ENCODE results near the gene KIAA1671. TPM values are rescaled to one million over a fixed set of nuclear protein-coding genes. Genes with fewer than 3 reads are reported as not detected.
"Not testable (repeated sequence)": the region's sequence is repeated elsewhere in the genome, so short reads cannot be mapped to it uniquely, and the experiment has no call there.

KIAA1671 gene
- polyA plus RNA-seq, 1 donor (not counting 4 experiments of a cell fraction or from before 2014, with no cell fraction given): 17.4 TPM

GRCh38 chr22:25236417-25236816 is 283.9 kb downstream of the KIAA1671 start:
- peaks cover 8% of the 10 kb centered on the region for H3K4me1 ChIP-seq (ENCODE audit: control insufficient read depth, extremely low read depth, insufficient read depth, low read length)
- H3K27ac ChIP-seq (ENCODE audit: control insufficient read depth, insufficient read depth, low read length): no peak overlapping the region
- H3K9me1 ChIP-seq (ENCODE audit: control insufficient read depth, extremely low read depth, insufficient read depth, low read length): no peaks in the 10 kb centered on the region
- DNase-seq (ENCODE audit: low read depth, low spot score): no peak
- H3K4me3 ChIP-seq (ENCODE audit: control insufficient read depth in 2 of 3, extremely low read depth in 1 of 3, insufficient read depth in 2 of 3, low read depth in 1 of 3, low read length in 3 of 3): no peak overlapping the region
- peaks cover 5% of the 10 kb centered on the region for H3K27me3 ChIP-seq (ENCODE audit: control insufficient read depth, extremely low read depth, insufficient read depth, low read length)
- no peak overlapping the region for H3K4me2 ChIP-seq (ENCODE audit: control insufficient read depth, extremely low read depth, insufficient read depth, low read depth, low read length)
- no peaks in the 10 kb centered on the region for H3K36me3 ChIP-seq (ENCODE audit: control insufficient read depth in 2 of 2, extremely low read depth in 1 of 2, insufficient read depth in 2 of 2, low read length in 2 of 2)
- no peak overlapping the region for H3K9ac ChIP-seq (ENCODE audit: control insufficient read depth, extremely low read depth, insufficient read depth, low read length)
- H4K20me1 ChIP-seq (ENCODE audit: control insufficient read depth, extremely low read depth, insufficient read depth, low read length): no peaks in the 10 kb centered on the region
- FAIRE-seq: no peak
- dilution Hi-C loops (cut with MboI; ENCODE audit: extremely low pct_ligation_motif_present, low sequenced_read_pairs): no loop called here
- H2AFZ ChIP-seq (ENCODE audit: control insufficient read depth, low read length): no peak overlapping the region
- TF ChIP-seq EZH2 (IDR thresholded peaks at IDR 0.05; ENCODE audit: low read length) (no peak), CTCF (optimal IDR thresholded peaks at IDR 0.05 in 1 of 3, IDR thresholded peaks at IDR 0.05 in 1 of 3, conservative IDR thresholded peaks at IDR 0.05 in 1 of 3; ENCODE audit: extremely low read depth in 1 of 3, insufficient read depth in 2 of 3, low read length in 3 of 3) (no peak)
- no peaks in the 10 kb centered on the region for H3K9me3 ChIP-seq (ENCODE audit: control insufficient read depth, low read depth, low read length)
- no peaks in the 10 kb centered on the region for H3K79me2 ChIP-seq (ENCODE audit: control insufficient read depth, insufficient read depth, low read length)

- Histone ChIP-seq H3K27me3 (ENCODE audit: control insufficient read depth, extremely low read depth, insufficient read depth, low read length) (peaks cover 5% of the 10 kb centered on the region), H3K9me3 (ENCODE audit: control insufficient read depth, low read depth, low read length) (no peaks in the 10 kb centered on the region), H2AFZ (ENCODE audit: control insufficient read depth, low read length) (no peak overlapping the region), H3K9ac (ENCODE audit: control insufficient read depth, extremely low read depth, insufficient read depth, low read length) (no peak overlapping the region), H3K4me1 (ENCODE audit: control insufficient read depth, extremely low read depth, insufficient read depth, low read length) (peaks cover 2% of the 10 kb centered on the region), H3K27ac (ENCODE audit: control insufficient read depth, insufficient read depth, low read length) (no peak overlapping the region), H3K4me3 (ENCODE audit: control insufficient read depth in 2 of 3, extremely low read depth in 1 of 3, insufficient read depth in 2 of 3, low read depth in 1 of 3, low read length in 3 of 3) (no peak overlapping the region), H3K9me1 (ENCODE audit: control insufficient read depth, extremely low read depth, insufficient read depth, low read length) (no peaks in the 10 kb centered on the region), H4K20me1 (ENCODE audit: control insufficient read depth, extremely low read depth, insufficient read depth, low read length) (no peaks in the 10 kb centered on the region), H3K79me2 (ENCODE audit: control insufficient read depth, insufficient read depth, low read length) (no peaks in the 10 kb centered on the region), H3K36me3 (ENCODE audit: control insufficient read depth in 2 of 2, extremely low read depth in 1 of 2, insufficient read depth in 2 of 2, low read length in 2 of 2) (no peaks in the 10 kb centered on the region), H3K4me2 (ENCODE audit: control insufficient read depth, extremely low read depth, insufficient read depth, low read depth, low read length) (no peak overlapping the region)
- dilution Hi-C loops (cut with MboI; ENCODE audit: extremely low pct_ligation_motif_present, low sequenced_read_pairs): no loop called here
- TF ChIP-seq CTCF (optimal IDR thresholded peaks at IDR 0.05 in 1 of 3, IDR thresholded peaks at IDR 0.05 in 1 of 3, conservative IDR thresholded peaks at IDR 0.05 in 1 of 3; ENCODE audit: extremely low read depth in 1 of 3, insufficient read depth in 2 of 3, low read length in 3 of 3): no peak
- no peak for TF ChIP-seq EZH2 (IDR thresholded peaks at IDR 0.05; ENCODE audit: low read length)
- no peak for DNase-seq (ENCODE audit: low read depth, low spot score)
- FAIRE-seq: no peak
These were observed 285.0 kb downstream of the KIAA1671 start for GRCh38 chr22:25237503-25237902.

- H3K4me2 ChIP-seq (ENCODE audit: control insufficient read depth, extremely low read depth, insufficient read depth, low read depth, low read length); dilution Hi-C loops (cut with MboI; ENCODE audit: extremely low pct_ligation_motif_present, low sequenced_read_pairs); H3K9ac ChIP-seq (ENCODE audit: control insufficient read depth, extremely low read depth, insufficient read depth, low read length); H3K27ac ChIP-seq (ENCODE audit: control insufficient read depth, insufficient read depth, low read length); H3K9me1 ChIP-seq (ENCODE audit: control insufficient read depth, extremely low read depth, insufficient read depth, low read length); FAIRE-seq; H3K27me3 ChIP-seq (ENCODE audit: control insufficient read depth, extremely low read depth, insufficient read depth, low read length); H4K20me1 ChIP-seq (ENCODE audit: control insufficient read depth, extremely low read depth, insufficient read depth, low read length); H3K9me3 ChIP-seq (ENCODE audit: control insufficient read depth, low read depth, low read length); H3K4me1 ChIP-seq (ENCODE audit: control insufficient read depth, extremely low read depth, insufficient read depth, low read length); DNase-seq (ENCODE audit: low read depth, low spot score); H2AFZ ChIP-seq (ENCODE audit: control insufficient read depth, low read length); H3K4me3 ChIP-seq (ENCODE audit: control insufficient read depth in 2 of 3, extremely low read depth in 1 of 3, insufficient read depth in 2 of 3, low read depth in 1 of 3, low read length in 3 of 3); H3K79me2 ChIP-seq (ENCODE audit: control insufficient read depth, insufficient read depth, low read length); H3K36me3 ChIP-seq (ENCODE audit: control insufficient read depth in 2 of 2, extremely low read depth in 1 of 2, insufficient read depth in 2 of 2, low read length in 2 of 2): not testable (repeated sequence)
These were observed 285.5 kb downstream of the KIAA1671 start for GRCh38 chr22:25238058-25238457.

All from keratinocyte (primary cell).